HCT116 (cell line): ENCODE results near the gene ST8SIA2. TPM values are rescaled to one million over a fixed set of nuclear protein-coding genes. Genes with fewer than 3 reads are reported as not detected.

ENCODE experiments used
- ATAC-seq: fragments of 200-7000 bp; cut with Tn5 transposase; 2 replicates; pipeline ENCODE4 v1.9.1; 2020; ENCODE audit warnings: mild to moderate bottlenecking, moderate library complexity
- BruUV-seq: library from RNA; stranded (reverse); fragments of 400-500 nt; replicated peaks from 2 replicates; lab custom pipeline; 2021; lab: Mats Ljungman, UMichigan
- CTCF ChIA-PET: fragments of 300-600 bp; sonication (Branson Sonifier 250); formaldehyde crosslinking; loops from one replicate; lab custom pipeline; 2021; ENCODE audit warnings: antibody characterized with exemption; lab: Charles Lee
- POLR2A ChIA-PET: fragments of 300-600, 350-600 bp; sonication (Branson Sonifier 250); formaldehyde crosslinking; loops from one replicate; lab custom pipeline; 2021; ENCODE audit warnings: antibody characterized with exemption; lab: Charles Lee
- RAD21 ChIA-PET, 2 experiments: fragments of 300-600 bp; sonication (Branson Sonifier 250); formaldehyde crosslinking; loops; one replicate each; lab custom pipeline; 2023; ENCODE audit warnings: low total read pairs in 2 of 2; ENCODE audit not compliant: uncharacterized antibody in 2 of 2, unreplicated experiment in 2 of 2, low non-redundant PET in 1 of 2; lab: Charles Lee
- DNase-seq: peaks from one replicate; pipeline ENCODE4 v3.0.0-alpha.2; 2010; ENCODE audit warnings: low read depth, low spot score
- H2AFZ ChIP-seq: fragments of 200-600 bp; shearing (Covaris generic), sonication (generic); 2 replicates; pipeline ENCODE4 v1.6.1; 2017; ENCODE audit warnings: low read depth, mixed run types, mixed read lengths, antibody characterized with exemption, low read length; ENCODE audit not compliant: poor library complexity, severe bottlenecking
- H3K27ac ChIP-seq: 2 replicates; pipeline ENCODE4 v1.5.1; 2012; ENCODE audit warnings: low read depth, low read length
- H3K27me3 ChIP-seq: fragments of 200-600 bp; sonication (generic); 2 replicates; pipeline ENCODE4 v1.6.1; 2016; ENCODE audit warnings: mixed run types, low read length, mixed read lengths; ENCODE audit not compliant: insufficient read depth
- H3K36me3 ChIP-seq, 2 experiments: fragments of 200-500 bp in 1 of 2; fragments of 200-600 bp in 1 of 2; sonication (Bioruptor generic) in 1 of 2; sonication (generic) in 1 of 2; 2 replicates each; pipeline versions ENCODE4 v1.5.1 to v1.6.1; 2014 to 2016; ENCODE audit warnings: low read length in 2 of 2, inconsistent platforms in 1 of 2, mixed read lengths in 1 of 2, mixed run types in 1 of 2; ENCODE audit not compliant: insufficient read depth in 2 of 2, control insufficient read depth in 1 of 2
- H3K4me1 ChIP-seq, 2 experiments: fragments of 200-600 bp in 1 of 2; sonication (generic) in 1 of 2; 2 replicates each; pipeline versions ENCODE4 v1.5.1 to v1.6.1; 2012 to 2017; ENCODE audit warnings: low read length in 2 of 2, inconsistent platforms in 1 of 2, mild to moderate bottlenecking in 1 of 2, mixed read lengths in 1 of 2, mixed run types in 1 of 2, moderate library complexity in 1 of 2; ENCODE audit not compliant: insufficient read depth in 2 of 2, control insufficient read depth in 1 of 2
- H3K4me2 ChIP-seq: fragments of 200-600 bp; sonication (generic); 2 replicates; pipeline ENCODE4 v1.6.1; 2017; ENCODE audit warnings: mixed run types, low read length, mixed read lengths
- H3K4me3 ChIP-seq, 2 experiments: fragments of 200-600 bp in 1 of 2; sonication (generic) in 1 of 2; replicated peaks in 1 of 2; 2 replicates each; pipeline ENCODE4 v1.5.1; 2011 to 2016; ENCODE audit warnings: low read length in 2 of 2, control low read depth in 1 of 2, low read depth in 1 of 2, mild to moderate bottlenecking in 1 of 2, mixed read lengths in 1 of 2, mixed run types in 1 of 2
- H3K79me2 ChIP-seq: fragments of 200-600 bp; sonication (generic); 2 replicates; pipeline ENCODE4 v1.6.1; 2017; ENCODE audit warnings: mild to moderate bottlenecking, mixed run types, low read length, moderate library complexity, mixed read lengths; ENCODE audit not compliant: insufficient read depth
- H3K9ac ChIP-seq: fragments of 200-600 bp; sonication (generic); 2 replicates; pipeline ENCODE4 v1.6.1; 2016; ENCODE audit warnings: low read length, mixed read lengths
- H3K9me2 ChIP-seq: fragments of 200-600 bp; sonication (generic), shearing (Covaris generic); 2 replicates; pipeline ENCODE4 v1.6.1; 2017; ENCODE audit warnings: mixed run types, mild to moderate bottlenecking, moderate library complexity; ENCODE audit not compliant: insufficient read depth
- H3K9me3 ChIP-seq, 2 experiments: fragments of 200-500 bp in 1 of 2; fragments of 200-600 bp in 1 of 2; sonication (Bioruptor generic) in 1 of 2; sonication (generic) in 1 of 2; 2 replicates each; pipeline ENCODE4 v1.6.1; 2014 to 2017; ENCODE audit warnings: low read length in 2 of 2, mixed read lengths in 2 of 2, inconsistent platforms in 1 of 2, low read depth in 1 of 2, mild to moderate bottlenecking in 1 of 2, mixed run types in 1 of 2, moderate library complexity in 1 of 2; ENCODE audit not compliant: control insufficient read depth in 1 of 2, insufficient read depth in 1 of 2
- H4K20me1 ChIP-seq: fragments of 200-600 bp; sonication (generic), shearing (Covaris generic); 2 replicates; pipeline ENCODE4 v1.6.1; 2017; ENCODE audit warnings: mixed run types, mild to moderate bottlenecking, moderate library complexity; ENCODE audit not compliant: insufficient read depth
- CBX3 ChIP-seq: IDR thresholded peaks from 2 replicates; pipeline ENCODE4 v1.6.1; 2012; ENCODE audit warnings: low read depth
- EGR1 ChIP-seq: IDR thresholded peaks from 2 replicates; pipeline ENCODE4 v1.6.1; 2012; ENCODE audit warnings: low read depth
- ELF1 ChIP-seq: IDR thresholded peaks from 2 replicates; pipeline ENCODE4 v1.6.1; 2012; ENCODE audit warnings: low read depth, borderline replicate concordance
- EZH2 ChIP-seq: fragments of 200-600 bp; sonication (generic); IDR thresholded peaks from 2 replicates; pipeline ENCODE4 v1.6.1; 2017; ENCODE audit warnings: antibody characterized with exemption, mixed run types
- FOSL1 ChIP-seq: IDR thresholded peaks from 2 replicates; pipeline ENCODE4 v1.6.1; 2012; ENCODE audit warnings: low read depth
- JUND ChIP-seq: IDR thresholded peaks from 2 replicates; pipeline ENCODE4 v1.6.1; 2012
- POLR2A ChIP-seq: IDR thresholded peaks from 2 replicates; pipeline ENCODE4 v1.7.0; 2011; ENCODE audit warnings: borderline replicate concordance; ENCODE audit not compliant: insufficient read depth, insufficient read length; ENCODE audit errors: extremely low read depth
- POLR2AphosphoS5 ChIP-seq: IDR thresholded peaks from 2 replicates; pipeline ENCODE4 v1.6.1; 2011; ENCODE audit warnings: mild to moderate bottlenecking, low read depth, low read length, moderate library complexity
- SIN3A ChIP-seq: IDR thresholded peaks from 2 replicates; pipeline ENCODE4 v1.6.1; 2012; ENCODE audit warnings: low read depth
- TCF7L2 ChIP-seq: IDR thresholded peaks from 2 replicates; pipeline ENCODE4 v1.7.0; 2011; ENCODE audit warnings: borderline replicate concordance, inconsistent platforms; ENCODE audit not compliant: insufficient read depth, insufficient read length; ENCODE audit errors: extremely low read depth
- YY1 ChIP-seq: IDR thresholded peaks from 2 replicates; pipeline ENCODE4 v1.6.1; 2011; ENCODE audit warnings: low read length, low read depth, moderate library complexity, mild to moderate bottlenecking; ENCODE audit not compliant: insufficient replicate concordance; ENCODE audit errors: extremely low read depth
- intact Hi-C: fragments of 100-400 bp; cut with micrococcal nuclease; formaldehyde crosslinking; loops from 2 replicates; pipeline ENCODE4 v1.10.0; 2022
- total RNA-seq: library from RNA; stranded (reverse); gene quantifications from one replicate; pipeline ENCODE4 v1.2.1, GENCODE V29; 2021; ENCODE audit not compliant: unreplicated experiment
- TF ChIP-seq, protein P1 (sequence below): IDR thresholded peaks from 2 replicates; pipeline ENCODE4 v1.6.1; 2012
- TF ChIP-seq, protein P2 (sequence below): IDR thresholded peaks from 2 replicates; pipeline ENCODE4 v1.6.1; 2012
- TF ChIP-seq, protein P3 (sequence below), 3 experiments: fragments of 200-600 bp in 1 of 3; sonication (generic) in 1 of 3; IDR thresholded peaks in 2 of 3; conservative IDR thresholded peaks in 1 of 3; 2 replicates each; pipeline ENCODE4 v1.5.1; 2012 to 2017; ENCODE audit warnings: low read depth in 2 of 3, low read length in 2 of 3, antibody characterized with exemption in 1 of 3, borderline replicate concordance in 1 of 3, control low read depth in 1 of 3, mild to moderate bottlenecking in 1 of 3, mixed read lengths in 1 of 3, mixed run types in 1 of 3, moderate library complexity in 1 of 3; ENCODE audit not compliant: insufficient read depth in 1 of 3
- TF ChIP-seq, protein P4 (sequence below): IDR thresholded peaks from 2 replicates; pipeline ENCODE4 v1.6.1; 2011; ENCODE audit warnings: mild to moderate bottlenecking, low read length, moderate library complexity; ENCODE audit not compliant: insufficient replicate concordance; ENCODE audit errors: extremely low read depth

Gene ST8SIA2
- total RNA-seq, 1 experiment from 2014 or later = not detected

DNA sequence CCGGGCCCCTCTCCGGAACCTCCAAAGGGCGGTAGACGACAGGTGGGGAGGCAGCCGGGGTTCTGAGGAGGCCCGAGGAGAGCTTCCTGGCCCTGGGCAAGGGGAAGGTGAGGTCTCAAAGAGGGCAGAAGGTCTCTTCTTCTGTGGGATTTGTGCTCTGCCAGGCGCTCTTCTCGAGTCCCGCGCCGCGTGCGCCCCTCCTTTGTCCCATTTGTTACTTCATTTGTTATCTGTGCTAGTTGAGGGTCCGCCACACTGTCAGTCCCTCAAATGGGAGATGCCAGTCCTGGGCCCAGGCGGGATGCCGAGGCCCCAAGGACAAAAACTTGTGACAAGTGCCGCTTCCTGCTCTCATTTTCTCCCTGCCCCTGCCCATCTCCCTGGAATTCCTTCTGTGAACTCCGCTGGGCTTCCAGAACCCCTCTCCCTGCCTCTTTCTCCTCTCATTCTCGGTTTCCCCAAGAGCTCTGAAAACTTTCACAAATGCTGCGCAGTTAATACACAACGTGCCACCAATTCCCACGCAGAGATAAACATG is 1.5 kb downstream of the ST8SIA2 start:
- Histone ChIP-seq H3K9ac (no peak overlapping the region), H3K4me2 (no peak overlapping the region), H3K4me3 (no peak overlapping the region), H3K79me2 (no peaks in the 10 kb centered on the region), H3K27ac (no peak overlapping the region), H3K9me2 (no peaks in the 10 kb centered on the region), H3K27me3 (peaks cover 14% of the 10 kb centered on the region; the same call in 1 of the 2 replicates), H2AFZ (no peak overlapping the region), H4K20me1 (no peaks in the 10 kb centered on the region), H3K9me3 (no peaks in the 10 kb centered on the region), H3K36me3 (no peaks in the 10 kb centered on the region), H3K4me1 (no peaks in the 10 kb centered on the region)
- no TSS peak for BruUV-seq
- no peak for ATAC-seq
- CTCF ChIA-PET = no interaction called here
- RAD21 ChIA-PET = no interaction called here
- intact Hi-C loops = no loop called here
- POLR2A ChIA-PET = no interaction called here
- TF ChIP-seq, protein P1, sequence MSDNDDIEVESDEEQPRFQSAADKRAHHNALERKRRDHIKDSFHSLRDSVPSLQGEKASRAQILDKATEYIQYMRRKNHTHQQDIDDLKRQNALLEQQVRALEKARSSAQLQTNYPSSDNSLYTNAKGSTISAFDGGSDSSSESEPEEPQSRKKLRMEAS = no peak
- TF ChIP-seq TCF7L2 (no peak), YY1 (no peak), POLR2AphosphoS5 (no peak), FOSL1 (no peak), EZH2 (no peak)
- TF ChIP-seq, protein P2, sequence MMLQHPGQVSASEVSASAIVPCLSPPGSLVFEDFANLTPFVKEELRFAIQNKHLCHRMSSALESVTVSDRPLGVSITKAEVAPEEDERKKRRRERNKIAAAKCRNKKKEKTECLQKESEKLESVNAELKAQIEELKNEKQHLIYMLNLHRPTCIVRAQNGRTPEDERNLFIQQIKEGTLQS = no peak
- DNase-seq = no peak

DNA sequence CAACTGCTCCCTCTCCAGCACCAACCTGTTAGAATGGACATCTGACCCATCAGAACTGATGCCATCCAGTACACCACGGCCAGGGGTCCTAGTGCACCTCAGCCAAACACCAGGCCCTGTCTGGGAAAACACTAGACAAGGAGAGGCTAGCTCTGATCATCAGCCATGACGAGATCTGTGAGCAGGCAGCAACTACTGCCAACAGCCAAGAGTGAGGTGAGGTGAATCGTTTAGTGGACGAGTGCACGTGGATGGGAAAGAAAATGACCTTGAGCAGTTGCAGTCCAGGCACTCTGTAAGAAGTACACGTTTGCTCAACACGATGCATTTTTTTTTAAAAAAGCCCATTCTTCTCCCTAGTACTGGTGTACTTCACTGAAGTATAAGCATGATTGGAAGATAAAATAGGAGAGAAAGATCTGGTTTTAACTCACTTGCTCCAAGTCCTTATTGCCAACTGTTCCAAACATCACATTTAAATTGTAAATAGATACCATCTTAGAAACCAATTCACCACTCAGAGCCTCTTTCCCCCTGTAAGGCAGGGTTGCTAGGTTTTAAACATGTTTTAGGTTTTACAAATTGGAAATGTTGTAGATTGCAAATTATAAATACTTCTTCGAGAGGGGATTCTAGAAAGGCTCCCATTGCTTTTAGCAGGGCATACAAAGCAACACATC is 5.7 kb downstream of the ST8SIA2 start:
- no peaks in the 10 kb centered on the region for H3K79me2 ChIP-seq
- no peak overlapping the region for H2AFZ ChIP-seq
- H3K9me2 ChIP-seq = no peaks in the 10 kb centered on the region
- ChIA-PET POLR2A (no interaction called here), RAD21 (no interaction called here), CTCF (no interaction called here)
- no peaks in the 10 kb centered on the region for H4K20me1 ChIP-seq
- no peaks in the 10 kb centered on the region for H3K36me3 ChIP-seq
- H3K27ac ChIP-seq = no peak overlapping the region
- no TSS peak for BruUV-seq
- no peak for DNase-seq
- no peak overlapping the region for H3K4me3 ChIP-seq
- H3K4me2 ChIP-seq = no peak overlapping the region
- H3K27me3 ChIP-seq = peaks cover 23% of the 10 kb centered on the region; the same call in 1 of the 2 replicates
- H3K9me3 ChIP-seq = no peaks in the 10 kb centered on the region
- no peak overlapping the region for H3K9ac ChIP-seq
- intact Hi-C loops = no loop called here
- ATAC-seq = no peak
- no peaks in the 10 kb centered on the region for H3K4me1 ChIP-seq
- TF ChIP-seq EZH2 = no peak
- no peak for TF ChIP-seq POLR2AphosphoS5
- TF ChIP-seq ELF1 = no peak
- TF ChIP-seq EGR1 = no peak
- no peak for TF ChIP-seq TCF7L2
- TF ChIP-seq POLR2A = no peak
- no peak for TF ChIP-seq SIN3A
- TF ChIP-seq, protein P3, sequence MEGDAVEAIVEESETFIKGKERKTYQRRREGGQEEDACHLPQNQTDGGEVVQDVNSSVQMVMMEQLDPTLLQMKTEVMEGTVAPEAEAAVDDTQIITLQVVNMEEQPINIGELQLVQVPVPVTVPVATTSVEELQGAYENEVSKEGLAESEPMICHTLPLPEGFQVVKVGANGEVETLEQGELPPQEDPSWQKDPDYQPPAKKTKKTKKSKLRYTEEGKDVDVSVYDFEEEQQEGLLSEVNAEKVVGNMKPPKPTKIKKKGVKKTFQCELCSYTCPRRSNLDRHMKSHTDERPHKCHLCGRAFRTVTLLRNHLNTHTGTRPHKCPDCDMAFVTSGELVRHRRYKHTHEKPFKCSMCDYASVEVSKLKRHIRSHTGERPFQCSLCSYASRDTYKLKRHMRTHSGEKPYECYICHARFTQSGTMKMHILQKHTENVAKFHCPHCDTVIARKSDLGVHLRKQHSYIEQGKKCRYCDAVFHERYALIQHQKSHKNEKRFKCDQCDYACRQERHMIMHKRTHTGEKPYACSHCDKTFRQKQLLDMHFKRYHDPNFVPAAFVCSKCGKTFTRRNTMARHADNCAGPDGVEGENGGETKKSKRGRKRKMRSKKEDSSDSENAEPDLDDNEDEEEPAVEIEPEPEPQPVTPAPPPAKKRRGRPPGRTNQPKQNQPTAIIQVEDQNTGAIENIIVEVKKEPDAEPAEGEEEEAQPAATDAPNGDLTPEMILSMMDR (IDR thresholded peaks at IDR 0.05 in 2 of 3, conservative IDR thresholded peaks at IDR 0.05 in 1 of 3; ENCODE audit: borderline replicate concordance in 1 of 3, insufficient read depth in 1 of 3, low read depth in 2 of 3, low read length in 2 of 3) = no peak
- TF ChIP-seq CBX3 = no peak
- TF ChIP-seq, protein P4, sequence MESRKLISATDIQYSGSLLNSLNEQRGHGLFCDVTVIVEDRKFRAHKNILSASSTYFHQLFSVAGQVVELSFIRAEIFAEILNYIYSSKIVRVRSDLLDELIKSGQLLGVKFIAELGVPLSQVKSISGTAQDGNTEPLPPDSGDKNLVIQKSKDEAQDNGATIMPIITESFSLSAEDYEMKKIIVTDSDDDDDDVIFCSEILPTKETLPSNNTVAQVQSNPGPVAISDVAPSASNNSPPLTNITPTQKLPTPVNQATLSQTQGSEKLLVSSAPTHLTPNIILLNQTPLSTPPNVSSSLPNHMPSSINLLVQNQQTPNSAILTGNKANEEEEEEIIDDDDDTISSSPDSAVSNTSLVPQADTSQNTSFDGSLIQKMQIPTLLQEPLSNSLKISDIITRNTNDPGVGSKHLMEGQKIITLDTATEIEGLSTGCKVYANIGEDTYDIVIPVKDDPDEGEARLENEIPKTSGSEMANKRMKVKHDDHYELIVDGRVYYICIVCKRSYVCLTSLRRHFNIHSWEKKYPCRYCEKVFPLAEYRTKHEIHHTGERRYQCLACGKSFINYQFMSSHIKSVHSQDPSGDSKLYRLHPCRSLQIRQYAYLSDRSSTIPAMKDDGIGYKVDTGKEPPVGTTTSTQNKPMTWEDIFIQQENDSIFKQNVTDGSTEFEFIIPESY = no peak
- TF ChIP-seq YY1 = no peak
- no peak for TF ChIP-seq JUND
